Measurements from ENCODE around the gene CORIN. TPM values are rescaled to one million over a fixed set of nuclear protein-coding genes. Genes with fewer than 3 reads are reported as not detected.

The CORIN gene
- 0.22 and 0.76 TPM in 2 replicates for total RNA-seq (2012; rRNA removed)

GRCh38 chr4:47837908-47838294 lies at the start of gene CORIN:
TSS of gene CORIN (minus strand) at chr4:47838067. CDS start at chr4:47837949, 118 bp downstream.
- Histone ChIP-seq H3K27me3 (ENCODE audit: control insufficient read depth, insufficient read depth, low read length) (no peaks in the 10 kb centered on the region), H3K4me1 (ENCODE audit: control insufficient read depth, insufficient read depth, low read length) (peaks cover 46% of the 10 kb centered on the region), H3K4me3 (ENCODE audit: low read length) (peak within 1 kb of the TSS; percentile 84), H3K9ac (ENCODE audit: low read depth, low read length) (peak within 1 kb of the TSS; percentile 86), H3K4me2 (ENCODE audit: low read length) (peak within 1 kb of the TSS; percentile 95), H3K9me3 (replicated peaks; ENCODE audit: low read length) (no peaks in the 10 kb centered on the region), H3K36me3 (ENCODE audit: insufficient read depth, low read length) (peaks cover 6% of the 10 kb centered on the region)

- Histone ChIP-seq H3K4me1 (ENCODE audit: control insufficient read depth, insufficient read depth, low read length) (no peaks in the 10 kb centered on the region), H3K36me3 (ENCODE audit: insufficient read depth, low read length) (peaks cover 84% of the 10 kb centered on the region), H3K4me3 (ENCODE audit: low read length) (no peak overlapping the region), H3K9ac (ENCODE audit: low read depth, low read length) (no peak overlapping the region), H3K27me3 (ENCODE audit: control insufficient read depth, insufficient read depth, low read length) (no peaks in the 10 kb centered on the region), H3K9me3 (replicated peaks; ENCODE audit: low read length) (no peaks in the 10 kb centered on the region), H3K4me2 (ENCODE audit: low read length) (no peak overlapping the region)
These were observed 44.4 kb upstream of the CORIN start for GRCh38 chr4:47882228-47882627.

- Histone ChIP-seq H3K9ac (ENCODE audit: low read depth, low read length) (no peak overlapping the region), H3K4me1 (ENCODE audit: control insufficient read depth, insufficient read depth, low read length) (peaks cover 7% of the 10 kb centered on the region), H3K4me3 (ENCODE audit: low read length) (no peak overlapping the region), H3K27me3 (ENCODE audit: control insufficient read depth, insufficient read depth, low read length) (no peaks in the 10 kb centered on the region), H3K9me3 (replicated peaks; ENCODE audit: low read length) (no peaks in the 10 kb centered on the region), H3K4me2 (ENCODE audit: low read length) (no peak overlapping the region), H3K36me3 (ENCODE audit: insufficient read depth, low read length) (peaks cover 78% of the 10 kb centered on the region)
These were observed 41.6 kb upstream of the CORIN start for GRCh38 chr4:47879458-47879857.

- Histone ChIP-seq H3K4me2 (ENCODE audit: low read length) (no peak overlapping the region), H3K4me1 (ENCODE audit: control insufficient read depth, insufficient read depth, low read length) (peaks cover 7% of the 10 kb centered on the region), H3K9ac (ENCODE audit: low read depth, low read length) (no peak overlapping the region), H3K9me3 (replicated peaks; ENCODE audit: low read length) (peaks cover 3% of the 10 kb centered on the region), H3K27me3 (ENCODE audit: control insufficient read depth, insufficient read depth, low read length) (no peaks in the 10 kb centered on the region), H3K4me3 (ENCODE audit: low read length) (no peak overlapping the region), H3K36me3 (ENCODE audit: insufficient read depth, low read length) (peaks cover 78% of the 10 kb centered on the region)
These were observed 39.1 kb upstream of the CORIN start for GRCh38 chr4:47876784-47877546.

- no peak overlapping the region for H3K4me3 ChIP-seq (ENCODE audit: low read length)
- H3K4me1 ChIP-seq (ENCODE audit: control insufficient read depth, insufficient read depth, low read length), result peaks cover 7% of the 10 kb centered on the region
- no peaks in the 10 kb centered on the region for H3K27me3 ChIP-seq (ENCODE audit: control insufficient read depth, insufficient read depth, low read length)
- H3K9ac ChIP-seq (ENCODE audit: low read depth, low read length), result no peak overlapping the region
- H3K4me2 ChIP-seq (ENCODE audit: low read length), result no peak overlapping the region
- H3K9me3 ChIP-seq (replicated peaks; ENCODE audit: low read length), result peaks cover 3% of the 10 kb centered on the region
- peaks cover 71% of the 10 kb centered on the region for H3K36me3 ChIP-seq (ENCODE audit: insufficient read depth, low read length)
These were observed 38.4 kb upstream of the CORIN start for GRCh38 chr4:47876310-47876709.

- H3K9me3 ChIP-seq (replicated peaks; ENCODE audit: low read length), result peaks cover 3% of the 10 kb centered on the region
- H3K4me1 ChIP-seq (ENCODE audit: control insufficient read depth, insufficient read depth, low read length), result peaks cover 7% of the 10 kb centered on the region
- peaks cover 68% of the 10 kb centered on the region for H3K36me3 ChIP-seq (ENCODE audit: insufficient read depth, low read length)
- H3K27me3 ChIP-seq (ENCODE audit: control insufficient read depth, insufficient read depth, low read length), result no peaks in the 10 kb centered on the region
- H3K9ac ChIP-seq (ENCODE audit: low read depth, low read length), result no peak overlapping the region
- H3K4me2 ChIP-seq (ENCODE audit: low read length), result no peak overlapping the region
- H3K4me3 ChIP-seq (ENCODE audit: low read length), result no peak overlapping the region
These were observed 36.1 kb upstream of the CORIN start for GRCh38 chr4:47873877-47874541.

- peaks cover 52% of the 10 kb centered on the region for H3K4me1 ChIP-seq (ENCODE audit: control insufficient read depth, insufficient read depth, low read length)
- H3K36me3 ChIP-seq (ENCODE audit: insufficient read depth, low read length), result peaks cover 10% of the 10 kb centered on the region
- peak overlapping the region; percentile 31 for H3K4me2 ChIP-seq (ENCODE audit: low read length)
- no peaks in the 10 kb centered on the region for H3K27me3 ChIP-seq (ENCODE audit: control insufficient read depth, insufficient read depth, low read length)
- peak overlapping the region; percentile 74 for H3K9ac ChIP-seq (ENCODE audit: low read depth, low read length)
- no peak overlapping the region for H3K4me3 ChIP-seq (ENCODE audit: low read length)
- no peaks in the 10 kb centered on the region for H3K9me3 ChIP-seq (replicated peaks; ENCODE audit: low read length)
These were observed 25.6 kb upstream of the CORIN start for GRCh38 chr4:47863486-47863885.

- Histone ChIP-seq H3K27me3 (ENCODE audit: control insufficient read depth, insufficient read depth, low read length) (no peaks in the 10 kb centered on the region), H3K9me3 (replicated peaks; ENCODE audit: low read length) (no peaks in the 10 kb centered on the region), H3K4me3 (ENCODE audit: low read length) (no peak overlapping the region), H3K4me2 (ENCODE audit: low read length) (peak overlapping the region; percentile 3), H3K4me1 (ENCODE audit: control insufficient read depth, insufficient read depth, low read length) (peaks cover 55% of the 10 kb centered on the region), H3K9ac (ENCODE audit: low read depth, low read length) (peak overlapping the region; percentile 74), H3K36me3 (ENCODE audit: insufficient read depth, low read length) (peaks cover 7% of the 10 kb centered on the region)
These were observed 24.4 kb upstream of the CORIN start for GRCh38 chr4:47862297-47862696.

- Histone ChIP-seq H3K9me3 (replicated peaks; ENCODE audit: low read length) (no peaks in the 10 kb centered on the region), H3K27me3 (ENCODE audit: control insufficient read depth, insufficient read depth, low read length) (no peaks in the 10 kb centered on the region), H3K4me3 (ENCODE audit: low read length) (no peak overlapping the region), H3K4me2 (ENCODE audit: low read length) (no peak overlapping the region), H3K9ac (ENCODE audit: low read depth, low read length) (no peak overlapping the region), H3K36me3 (ENCODE audit: insufficient read depth, low read length) (no peaks in the 10 kb centered on the region), H3K4me1 (ENCODE audit: control insufficient read depth, insufficient read depth, low read length) (peaks cover 53% of the 10 kb centered on the region)
These were observed 22.4 kb upstream of the CORIN start for GRCh38 chr4:47860305-47860704.

GRCh38 chr4:47858006-47858405 lies 20.1 kb upstream of the CORIN start:
- Histone ChIP-seq H3K36me3 (ENCODE audit: insufficient read depth, low read length) (peaks cover 9% of the 10 kb centered on the region), H3K4me3 (ENCODE audit: low read length) (no peak overlapping the region)

GRCh38 chr4:47856713-47857112 lies 18.8 kb upstream of the CORIN start:
- Histone ChIP-seq H3K36me3 (ENCODE audit: insufficient read depth, low read length) (peaks cover 10% of the 10 kb centered on the region), H3K4me3 (ENCODE audit: low read length) (no peak overlapping the region), H3K9ac (ENCODE audit: low read depth, low read length) (peak overlapping the region; percentile 24), H3K9me3 (replicated peaks; ENCODE audit: low read length) (no peaks in the 10 kb centered on the region), H3K4me2 (ENCODE audit: low read length) (no peak overlapping the region), H3K4me1 (ENCODE audit: control insufficient read depth, insufficient read depth, low read length) (peaks cover 51% of the 10 kb centered on the region), H3K27me3 (ENCODE audit: control insufficient read depth, insufficient read depth, low read length) (no peaks in the 10 kb centered on the region)

More at GRCh38 chr4:47858006-47858405, 20.1 kb upstream of the CORIN start:
- Histone ChIP-seq H3K9ac (ENCODE audit: low read depth, low read length) (no peak overlapping the region), H3K4me2 (ENCODE audit: low read length) (no peak overlapping the region), H3K9me3 (replicated peaks; ENCODE audit: low read length) (no peaks in the 10 kb centered on the region), H3K4me1 (ENCODE audit: control insufficient read depth, insufficient read depth, low read length) (peaks cover 51% of the 10 kb centered on the region), H3K27me3 (ENCODE audit: control insufficient read depth, insufficient read depth, low read length) (no peaks in the 10 kb centered on the region)
